GM12878 (cell line): ENCODE data around the gene SCTR. TPM values are rescaled to one million over a fixed set of nuclear protein-coding genes. Genes with fewer than 3 reads are reported as not detected.

Experiments
- ATAC-seq: fragments of 200-7000 bp; cut with Tn5 transposase; 3 replicates; pipeline ENCODE4 v1.9.1; 2020; ENCODE audit warnings: mild to moderate bottlenecking, moderate library complexity
- BruUV-seq: library from RNA; stranded (reverse); fragments of 400-500 nt; replicated peaks from 2 replicates; lab custom pipeline; 2021; lab: Mats Ljungman, UMichigan
- CTCF ChIA-PET: fragments of 300-600 bp; sonication (Branson Sonifier 250); formaldehyde crosslinking; extraction: SDS; loops from one replicate; lab custom pipeline; 2021; ENCODE audit warnings: inconsistent platforms; lab: Yijun Ruan, JAX
- POLR2A ChIA-PET: fragments of 350-600 bp; formaldehyde crosslinking; extraction: SDS; loops from one replicate; lab custom pipeline; 2021; ENCODE audit warnings: inconsistent platforms; lab: Charles Lee
- RAD21 ChIA-PET: fragments of 300-600 bp; sonication (Branson Sonifier 250); formaldehyde crosslinking; loops from one replicate; lab custom pipeline; 2023; ENCODE audit warnings: antibody characterized with exemption; ENCODE audit not compliant: unreplicated experiment; lab: Charles Lee
- SMC1A ChIA-PET: fragments of 300-600 bp; sonication (Branson Sonifier 250); formaldehyde crosslinking; loops from one replicate; lab custom pipeline; 2023; ENCODE audit not compliant: unreplicated experiment, uncharacterized antibody; lab: Charles Lee
- DNase-seq: peaks from one replicate; pipeline ENCODE4 v3.0.0-alpha.2; 2011; ENCODE audit warnings: low read depth, low spot score
- FAIRE-seq: peaks from 3 replicates; lab custom pipeline; 2011; peaks lifted over from hg19 to GRCh38; lab: Jason Lieb, UNC
- H2AFZ ChIP-seq: 2 replicates; pipeline ENCODE4 v1.6.0; 2011; ENCODE audit warnings: low read depth, low read length, control low read depth; ENCODE audit not compliant: control insufficient read depth
- H3K27ac ChIP-seq: 2 replicates; pipeline ENCODE4 v1.5.1; 2011; ENCODE audit warnings: control low read depth; ENCODE audit not compliant: control insufficient read depth, insufficient read depth
- H3K27me3 ChIP-seq, 2 experiments: replicated peaks in 1 of 2; 2 replicates each; pipeline versions ENCODE4 v1.6.0 to v1.6.1; 2011; ENCODE audit warnings: low read length in 1 of 2; ENCODE audit not compliant: control insufficient read depth in 2 of 2, insufficient read depth in 2 of 2
- H3K36me3 ChIP-seq, 2 experiments: 2 replicates each; pipeline ENCODE4 v1.5.1; 2011; ENCODE audit warnings: low read length in 1 of 2; ENCODE audit not compliant: control insufficient read depth in 2 of 2, insufficient read depth in 2 of 2
- H3K4me1 ChIP-seq: 2 replicates; pipeline ENCODE4 v1.6.1; 2011; ENCODE audit warnings: mild to moderate bottlenecking, low read length, moderate library complexity, mixed read lengths; ENCODE audit not compliant: control insufficient read depth, insufficient read depth
- H3K4me2 ChIP-seq: 2 replicates; pipeline ENCODE4 v1.6.0; 2011; ENCODE audit warnings: control low read depth; ENCODE audit not compliant: control insufficient read depth, insufficient read depth
- H3K4me3 ChIP-seq: fragments of 200-600 bp; sonication (generic); 2 replicates; pipeline ENCODE4 v1.5.1; 2016
- H3K79me2 ChIP-seq: 2 replicates; pipeline ENCODE4 v1.6.0; 2011; ENCODE audit warnings: low read length; ENCODE audit not compliant: control insufficient read depth, insufficient read depth
- H3K9ac ChIP-seq: 2 replicates; pipeline ENCODE4 v1.8.0; 2011; ENCODE audit warnings: low read length, control low read depth, mixed read lengths; ENCODE audit not compliant: control insufficient read depth, insufficient read depth
- H3K9me3 ChIP-seq: replicated peaks from 3 replicates; pipeline ENCODE4 v1.5.1; 2011; ENCODE audit warnings: mild to moderate bottlenecking, low read length; ENCODE audit not compliant: control insufficient read depth, insufficient read depth
- H4K20me1 ChIP-seq: 2 replicates; pipeline ENCODE4 v1.6.0; 2011; ENCODE audit not compliant: control insufficient read depth, insufficient read depth
- DPF2 ChIP-seq: fragments of 450-650 bp; IDR thresholded peaks from 2 replicates; pipeline ENCODE4 v1.6.1; 2017; ENCODE audit warnings: mild to moderate bottlenecking
- ESRRA ChIP-seq: IDR thresholded peaks from 2 replicates; pipeline ENCODE4 v1.6.1; 2012; ENCODE audit warnings: mild to moderate bottlenecking, low read length, improper control_type of control experiment
- PRDM15 ChIP-seq: fragments of 450-650 bp; formaldehyde crosslinking; IDR thresholded peaks from 2 replicates; pipeline ENCODE4 v1.4.0; 2020; ENCODE audit warnings: mild to moderate bottlenecking, moderate library complexity
- RB1 ChIP-seq: fragments of 450-650 bp; formaldehyde crosslinking; IDR thresholded peaks from 2 replicates; pipeline ENCODE4 v1.6.1; 2017; ENCODE audit warnings: mild to moderate bottlenecking, borderline replicate concordance
- RBBP5 ChIP-seq: fragments of 200-600 bp; sonication (generic); conservative IDR thresholded peaks from 2 replicates; pipeline ENCODE4 v1.6.1; 2016
- ZNF207 ChIP-seq: fragments of 450-650 bp; IDR thresholded peaks from 2 replicates; pipeline ENCODE4 v1.6.1; 2014; ENCODE audit warnings: antibody characterized with exemption, mild to moderate bottlenecking, borderline replicate concordance
- WGBS: methylation state at CpG from one replicate; pipeline ENCODE4 v1.1.6; 2016; ENCODE audit warnings: low lambda C conversion rate; ENCODE audit not compliant: insufficient replicate concordance, insufficient coverage; ENCODE audit errors: missing lambda C conversion rate; 5-methylcytosine and 5-hydroxymethylcytosine counted together
- in situ Hi-C: fragments of 300-500 bp; cut with MboI; formaldehyde crosslinking; loops from 9 replicates; pipeline ENCODE4 v1.14.3; 2018; ENCODE audit warnings: mixed read lengths
- intact Hi-C: fragments of 100-400 bp; cut with micrococcal nuclease; formaldehyde crosslinking; loops from one replicate; pipeline ENCODE4 v1.14.2; 2022; ENCODE audit not compliant: unreplicated experiment
- polyA plus RNA-seq, 11 experiments: library from polyadenylated mRNA; depleted of rRNA in 4 of 11; unstranded in 6 of 11; stranded (reverse) in 5 of 11; fragments of >200 nt; fragmentation: Nextera tagmentation in 4 of 11; fragmentation: Illumina TruSeq in 1 of 11; extraction: Ambion mirVana in 4 of 11; extraction: Trizol in 1 of 11; gene quantifications; 1 replicate in 1 of 11; 2 replicates in 10 of 11; pipeline versions ENCODE4 v1.2.1 to v1.2.3, GENCODE V29; 2011 to 2016; ENCODE audit warnings: inconsistent platforms in 2 of 11, missing spikeins in 2 of 11, low read depth in 1 of 11
- total RNA-seq, 4 experiments: library from RNA; depleted of rRNA in 3 of 4; stranded (reverse); fragments of >200 nt in 3 of 4; fragmentation: Illumina TruSeq in 1 of 4; extraction: Trizol in 1 of 4; gene quantifications; 2 replicates each; pipeline versions ENCODE4 v1.2.1 to v1.2.3, GENCODE V29; 2013 to 2021

SCTR gene
- total and polyA plus RNA-seq, 10 of the 15 experiments (the other 5 are each of a cell fraction or from before 2014, with no cell fraction given) = 0.26 TPM; not detected in 9

- 59% methylated on average over 2 of the region's 2 CpGs for WGBS
- Histone ChIP-seq H2AFZ (no peak overlapping the region), H3K27ac (no peak overlapping the region), H3K36me3 (no peaks in the 10 kb centered on the region), H4K20me1 (no peaks in the 10 kb centered on the region), H3K9me3 (no peaks in the 10 kb centered on the region), H3K4me2 (no peak overlapping the region), H3K4me3 (no peak overlapping the region), H3K79me2 (no peaks in the 10 kb centered on the region), H3K27me3 (peaks cover 0 to 2% of the 10 kb centered on the region in 2 experiments; a peak in 2 of 4 replicates), H3K4me1 (no peaks in the 10 kb centered on the region; the same call in 1 of the 2 replicates), H3K9ac (no peak overlapping the region)
- no TSS peak for BruUV-seq
- POLR2A ChIA-PET = no interaction called here
- intact Hi-C loops = no loop called here
- CTCF ChIA-PET = interaction anchor here (0.8 to 1.7 kb wide), 3 partner anchors 11 to 32 kb away, joined by 3 to 6 read pairs (median 4); no protein-coding TSS in a partner anchor
- in situ Hi-C loops = no loop called here
- TF ChIP-seq ESRRA (no peak), RBBP5 (no peak), ZNF207 (no peak), RB1 (no peak), DPF2 (no peak), PRDM15 (CRISPR knock-in tag) (no peak)
- FAIRE-seq = no peak
- RAD21 ChIA-PET = no interaction called here
- DNase-seq = no peak
- SMC1A ChIA-PET = interaction anchor here (1.3 kb wide), 1 partner anchor 7 kb away, joined by 3 read pairs; no protein-coding TSS in a partner anchor
- no peak for ATAC-seq
Measured at GRCh38 chr2:119548516-119549120, 24.3 kb upstream of the SCTR start.
